Testis (tissue), 3 donors: Measurements from ENCODE around the gene MAFB. TPM values are rescaled to one million over a fixed set of nuclear protein-coding genes. Genes with fewer than 3 reads are reported as not detected.

Experiments
- DNase-seq: peaks from one replicate; pipeline ENCODE4 v3.0.0-alpha.2; 2019
- H3K27ac ChIP-seq, 2 donors: fragments of 200-600 bp; sonication (generic); one replicate each; pipeline ENCODE4 v1.5.1; 2019
- H3K27me3 ChIP-seq: fragments of 200-600 bp; sonication (generic); one replicate; pipeline ENCODE4 v1.5.1; 2019
- H3K36me3 ChIP-seq: fragments of 200-600 bp; sonication (generic); one replicate; pipeline ENCODE4 v1.5.1; 2017; ENCODE audit warnings: low read depth; ENCODE audit errors: missing control alignments
- H3K4me1 ChIP-seq: fragments of 200-600 bp; sonication (generic); one replicate; pipeline ENCODE4 v1.5.1; 2019
- H3K4me3 ChIP-seq, 2 donors: fragments of 200-600 bp; sonication (generic); one replicate each; pipeline ENCODE4 v1.5.1; 2017 to 2019
- H3K9me3 ChIP-seq: fragments of 200-600 bp; sonication (generic); one replicate; pipeline ENCODE4 v1.5.1; 2017
- POLR2A ChIP-seq: fragments of 450-650 bp; IDR thresholded peaks from one replicate; pipeline ENCODE4 v1.6.1; 2017; ENCODE audit warnings: antibody characterized with exemption, mild to moderate bottlenecking, moderate library complexity
- WGBS, 2 donors: methylation state at CpG; one replicate each; pipeline ENCODE4 v1.1.5; 2018; 5-methylcytosine and 5-hydroxymethylcytosine counted together
- intact Hi-C: fragments of 100-400 bp; cut with DNase I; formaldehyde crosslinking; loops from one replicate; pipeline ENCODE4 v1.15.1; 2023; ENCODE audit warnings: low total_unique reads
- polyA plus RNA-seq: library from polyadenylated mRNA; stranded (reverse); fragments of 350-450 nt; fragmentation: Illumina TruSeq; extraction: RNeasy Lipid Tissue Mini Kit (QIAGEN cat#74804); gene quantifications from one replicate; pipeline ENCODE4 v1.2.3, GENCODE V29; 2014; ENCODE audit warnings: low read depth, low replicate concordance; ENCODE audit not compliant: insufficient read depth
- total RNA-seq, 2 donors: library from RNA; depleted of rRNA; stranded (reverse); fragments of >200 nt; gene quantifications; one replicate each; pipeline ENCODE4 v1.2.3, GENCODE V29; 2016
- TF ChIP-seq, protein P1 (sequence below), 3 experiments: fragments of 450-650 bp in 2 of 3; fragments of 200-600 bp in 1 of 3; sonication (generic) in 1 of 3; IDR thresholded peaks; one replicate each; pipeline ENCODE4 v1.5.1; 2016 to 2019; ENCODE audit warnings: antibody characterized with exemption in 3 of 3, mild to moderate bottlenecking in 2 of 3, moderate library complexity in 1 of 3

Gene MAFB
- total and polyA plus RNA-seq, 3 donors from 2014 or later: 9.3 to 17.7 (median 11.6) TPM

GRCh38 chr20:40687384-40688128 lies 1.5 kb downstream of the MAFB start:
- peak overlapping the region; percentile 63 to 71 for H3K4me3 ChIP-seq
- peak overlapping the region; percentile 69 to 88 for H3K27ac ChIP-seq
- TF ChIP-seq, protein P1, sequence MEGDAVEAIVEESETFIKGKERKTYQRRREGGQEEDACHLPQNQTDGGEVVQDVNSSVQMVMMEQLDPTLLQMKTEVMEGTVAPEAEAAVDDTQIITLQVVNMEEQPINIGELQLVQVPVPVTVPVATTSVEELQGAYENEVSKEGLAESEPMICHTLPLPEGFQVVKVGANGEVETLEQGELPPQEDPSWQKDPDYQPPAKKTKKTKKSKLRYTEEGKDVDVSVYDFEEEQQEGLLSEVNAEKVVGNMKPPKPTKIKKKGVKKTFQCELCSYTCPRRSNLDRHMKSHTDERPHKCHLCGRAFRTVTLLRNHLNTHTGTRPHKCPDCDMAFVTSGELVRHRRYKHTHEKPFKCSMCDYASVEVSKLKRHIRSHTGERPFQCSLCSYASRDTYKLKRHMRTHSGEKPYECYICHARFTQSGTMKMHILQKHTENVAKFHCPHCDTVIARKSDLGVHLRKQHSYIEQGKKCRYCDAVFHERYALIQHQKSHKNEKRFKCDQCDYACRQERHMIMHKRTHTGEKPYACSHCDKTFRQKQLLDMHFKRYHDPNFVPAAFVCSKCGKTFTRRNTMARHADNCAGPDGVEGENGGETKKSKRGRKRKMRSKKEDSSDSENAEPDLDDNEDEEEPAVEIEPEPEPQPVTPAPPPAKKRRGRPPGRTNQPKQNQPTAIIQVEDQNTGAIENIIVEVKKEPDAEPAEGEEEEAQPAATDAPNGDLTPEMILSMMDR (IDR thresholded peaks at IDR 0.05): no peak
- no peak for TF ChIP-seq POLR2A
- H3K36me3 ChIP-seq: no peaks in the 10 kb centered on the region
- WGBS, 2 donors: 0 to 1% methylated on average over 22 to 60 of the region's 62 CpGs
- H3K4me1 ChIP-seq: peaks cover 8% of the 10 kb centered on the region
- no peaks in the 10 kb centered on the region for H3K27me3 ChIP-seq
- H3K9me3 ChIP-seq: no peaks in the 10 kb centered on the region
- DNase-seq: peak; percentile 72
- intact Hi-C loops: no loop called here

DNA sequence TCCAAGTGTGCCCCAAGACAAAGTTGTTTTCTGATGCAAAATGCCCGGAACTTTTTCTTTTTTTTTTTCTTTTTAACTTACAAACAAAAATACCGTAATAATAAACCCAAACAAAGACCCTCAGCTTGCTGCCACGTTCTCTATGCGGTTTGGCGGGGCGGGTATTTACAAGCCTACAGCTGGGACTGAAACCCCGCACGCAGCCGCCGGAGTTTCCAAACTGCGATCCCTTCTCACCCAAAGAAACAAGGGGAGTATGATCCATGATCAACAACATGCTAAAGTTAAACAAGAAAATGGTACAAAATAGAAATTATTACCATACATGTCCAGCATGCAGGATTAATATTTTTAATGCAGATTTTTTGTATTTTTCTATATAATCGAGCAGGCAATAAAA lies 2.1 kb downstream of the MAFB start:
- TF ChIP-seq, protein P1 (IDR thresholded peaks at IDR 0.05): no peak
- TF ChIP-seq POLR2A: no peak
- no peaks in the 10 kb centered on the region for H3K36me3 ChIP-seq
- no peak for DNase-seq
- H3K27ac ChIP-seq: peak overlapping the region; percentile 69 to 88
- no peaks in the 10 kb centered on the region for H3K27me3 ChIP-seq
- H3K9me3 ChIP-seq: no peaks in the 10 kb centered on the region
- intact Hi-C loops: no loop called here
- 17 to 23% methylated on average over 12 of the region's 12 CpGs for WGBS, 2 donors
- H3K4me3 ChIP-seq: peak overlapping the region; percentile 63 to 71
- H3K4me1 ChIP-seq: peaks cover 11% of the 10 kb centered on the region

- intact Hi-C loops: no loop called here
- Histone ChIP-seq H3K27ac (peak overlapping the region; percentile 69 to 88), H3K9me3 (no peaks in the 10 kb centered on the region), H3K4me1 (peaks cover 11% of the 10 kb centered on the region), H3K27me3 (no peaks in the 10 kb centered on the region), H3K4me3 (peak overlapping the region; percentile 63 to 71), H3K36me3 (no peaks in the 10 kb centered on the region)
- TF ChIP-seq, protein P1 (IDR thresholded peaks at IDR 0.05): no peak
- TF ChIP-seq POLR2A: no peak
- 24 to 34% methylated on average over 7 of the region's 7 CpGs for WGBS, 2 donors
- DNase-seq: no peak
Observed at GRCh38 chr20:40686434-40686882, 2.6 kb downstream of the MAFB start.

DNA sequence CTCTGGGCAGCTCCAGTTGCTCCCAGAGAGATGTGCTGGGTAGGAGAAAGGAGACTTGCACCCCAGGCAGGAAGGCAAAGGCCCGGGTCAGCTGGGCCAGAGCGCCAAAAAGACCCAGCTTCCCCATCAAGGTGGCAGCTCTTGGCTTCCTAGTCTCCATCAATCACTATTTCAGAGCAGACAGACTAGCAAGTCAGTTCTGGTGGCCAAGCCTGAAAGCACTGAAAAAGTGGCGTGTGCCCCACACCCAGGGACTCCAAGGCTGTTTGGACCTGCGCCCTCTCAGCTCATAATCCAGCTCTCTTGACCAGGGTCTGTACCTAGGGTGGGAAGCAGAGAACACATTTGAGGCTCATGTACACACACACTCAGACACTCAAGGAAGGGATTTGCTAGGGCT lies 3.7 kb downstream of the MAFB start:
- 84 to 96% methylated on average over 3 to 4 of the region's 4 CpGs for WGBS, 2 donors
- no peaks in the 10 kb centered on the region for H3K27me3 ChIP-seq
- peak overlapping the region in 1 of 2 donors; percentile 88 for H3K27ac ChIP-seq
- peak overlapping the region in 1 of 2 donors; percentile 71 for H3K4me3 ChIP-seq
- peaks cover 7% of the 10 kb centered on the region for H3K4me1 ChIP-seq
- no peaks in the 10 kb centered on the region for H3K36me3 ChIP-seq
- intact Hi-C loops: no loop called here
- TF ChIP-seq, protein P1 (IDR thresholded peaks at IDR 0.05): no peak
- TF ChIP-seq POLR2A: no peak
- no peaks in the 10 kb centered on the region for H3K9me3 ChIP-seq
- DNase-seq: no peak

GRCh38 chr20:40683894-40684268 lies 5.2 kb downstream of the MAFB start:
- DNase-seq: no peak
- no peaks in the 10 kb centered on the region for H3K27me3 ChIP-seq
- H3K9me3 ChIP-seq: no peaks in the 10 kb centered on the region
- no peak overlapping the region for H3K27ac ChIP-seq
- no peaks in the 10 kb centered on the region for H3K36me3 ChIP-seq
- WGBS, 2 donors: 53 to 65% methylated on average over 5 to 9 of the region's 9 CpGs
- H3K4me1 ChIP-seq: peaks cover 4% of the 10 kb centered on the region
- no peak overlapping the region for H3K4me3 ChIP-seq
- TF ChIP-seq, protein P1 (IDR thresholded peaks at IDR 0.05): no peak
- no peak for TF ChIP-seq POLR2A
- intact Hi-C loops: no loop called here
